HG03575 (cell line): ENCODE measurements around the gene RIT2.

Experiments
- ATAC-seq: cut with Tn5 transposase; IDR thresholded peaks from one replicate; pipeline ENCODE4 v1.9.1; 2021; ENCODE audit not compliant: unreplicated experiment, insufficient number of reproducible peaks, low FRiP score; ENCODE audit errors: extremely low read depth

RIT2 gene

DNA sequence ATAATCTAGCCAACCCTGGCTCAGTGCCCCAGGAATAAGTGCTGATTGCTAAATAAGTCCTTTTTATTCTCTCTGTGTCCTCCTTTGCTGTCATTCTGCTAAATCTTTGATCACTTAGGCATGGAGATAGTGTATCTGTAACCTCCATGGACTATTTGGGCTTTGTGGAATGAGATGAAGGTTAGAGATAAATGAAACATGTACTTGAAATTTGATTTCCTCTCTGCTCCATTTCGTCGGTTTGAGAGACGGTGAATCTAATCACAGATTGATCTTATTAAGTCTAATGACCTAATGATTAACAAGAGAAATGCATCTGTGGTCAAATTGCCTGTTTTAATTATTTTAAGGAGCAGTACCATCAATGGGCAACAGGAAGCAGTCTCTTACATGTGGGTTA, 159.2 kb downstream of the RIT2 start:
- ATAC-seq = no peak

DNA sequence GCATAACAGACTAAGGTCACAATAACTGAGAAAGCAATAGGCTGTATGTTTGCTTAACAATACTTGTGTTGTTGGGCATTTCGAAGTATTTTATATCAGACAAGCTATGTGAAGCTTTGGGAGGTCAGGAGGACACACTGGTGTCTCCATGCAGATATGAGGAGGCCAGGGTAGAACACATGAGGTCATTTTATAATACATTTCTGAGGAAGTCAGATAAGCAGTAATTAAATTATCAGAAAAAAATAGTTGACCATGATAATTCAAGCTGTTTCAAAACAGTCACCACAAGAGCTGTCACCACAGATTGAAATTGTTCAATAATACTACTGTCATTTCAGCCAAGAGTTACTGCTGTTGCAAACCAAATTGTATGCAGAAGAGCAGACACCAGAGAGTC, 160.6 kb downstream of the RIT2 start:
- ATAC-seq = no peak

DNA sequence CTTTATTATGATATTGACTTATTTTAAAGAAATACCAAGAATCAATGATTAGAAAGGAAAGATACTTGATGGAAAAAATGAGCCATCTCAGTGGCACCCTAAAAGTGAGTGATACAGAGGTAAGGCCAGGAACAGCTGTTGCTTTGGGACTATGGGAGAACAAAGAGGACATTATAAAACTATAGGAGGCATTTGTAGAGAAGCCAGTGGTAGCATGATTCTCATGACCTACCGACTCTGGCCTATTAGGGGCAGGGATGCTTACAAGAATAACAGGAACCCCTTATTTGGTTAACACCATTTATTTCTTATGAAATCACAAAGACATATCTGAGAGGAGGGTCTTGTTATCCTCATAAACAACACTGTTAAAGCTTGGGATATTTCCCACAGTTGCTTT, 162.2 kb downstream of the RIT2 start:
- no peak for ATAC-seq

DNA sequence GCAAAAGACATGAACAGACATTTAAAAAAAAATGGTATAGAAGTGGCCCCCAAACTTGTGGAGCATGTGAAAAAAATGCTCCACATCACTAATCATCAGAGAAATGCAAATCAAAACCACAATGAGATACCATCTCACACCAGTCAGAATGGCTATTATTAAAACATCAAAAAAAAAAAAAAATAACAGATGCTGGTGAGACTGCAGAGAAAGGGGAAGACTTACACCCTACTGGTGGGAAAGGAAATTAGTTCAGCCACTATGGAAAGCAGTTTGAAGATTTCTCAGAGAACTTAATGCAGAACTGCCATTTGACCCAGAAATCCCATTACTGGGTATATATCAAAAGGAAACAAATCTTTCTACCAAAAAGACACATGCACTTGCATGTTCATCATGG, 164.8 kb downstream of the RIT2 start:
- no peak for ATAC-seq

DNA sequence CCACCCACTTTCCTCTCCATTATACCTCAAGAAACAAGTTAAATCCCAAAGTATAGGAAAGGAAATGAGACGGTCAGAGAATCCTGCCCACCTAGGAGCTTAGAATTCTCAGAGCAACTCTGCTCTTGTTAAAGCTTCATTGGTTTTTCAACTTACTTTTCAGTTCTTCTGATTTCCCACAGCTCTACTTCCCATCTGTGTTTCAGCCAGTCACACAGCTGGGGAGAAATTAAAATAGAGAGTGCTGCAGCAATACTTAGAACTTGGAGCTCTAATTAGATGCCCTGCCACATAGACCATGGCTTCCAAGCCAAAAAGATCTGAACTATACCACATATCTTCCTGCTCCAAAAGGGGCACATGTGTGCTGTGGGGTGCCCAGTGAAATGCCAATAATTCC, 166.7 kb downstream of the RIT2 start:
- no peak for ATAC-seq

DNA sequence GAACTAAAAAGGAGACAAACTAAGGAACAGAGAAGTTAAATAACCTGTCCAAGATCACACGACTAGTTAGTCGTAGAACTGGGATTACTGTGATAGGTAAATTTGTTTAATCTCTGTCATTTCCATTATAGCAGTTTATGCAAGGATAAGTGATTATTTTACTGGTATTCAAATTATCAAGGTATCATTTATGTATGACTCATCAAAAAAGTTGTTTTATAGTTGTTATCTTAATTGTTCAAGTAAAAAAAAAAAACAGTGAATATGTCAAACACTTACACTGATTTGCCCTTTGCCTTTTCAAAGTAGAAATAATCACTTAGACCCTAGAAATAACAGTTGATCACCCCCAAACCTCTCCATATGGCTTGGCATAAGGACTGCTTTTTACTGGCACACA, 173.6 kb downstream of the RIT2 start:
- no peak for ATAC-seq

DNA sequence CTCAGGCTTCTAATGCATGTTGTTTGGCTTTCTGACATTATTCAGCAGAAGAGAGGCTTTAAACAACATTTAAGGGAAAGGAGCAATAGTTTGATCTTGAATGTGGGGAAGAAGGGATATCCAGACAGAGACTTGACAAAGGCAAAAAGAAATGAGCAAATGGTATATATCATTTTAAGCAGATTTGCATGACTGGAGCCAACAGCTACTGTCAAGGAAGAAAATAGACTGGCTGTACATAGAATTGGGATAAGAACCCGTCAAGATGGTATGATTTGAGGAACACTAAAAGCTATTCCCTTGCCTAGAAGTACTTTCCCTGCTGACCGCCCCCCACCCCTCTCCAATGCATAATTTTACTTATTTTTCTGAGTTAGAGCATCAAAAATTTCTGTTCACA, 174.5 kb downstream of the RIT2 start:
- no peak for ATAC-seq

DNA sequence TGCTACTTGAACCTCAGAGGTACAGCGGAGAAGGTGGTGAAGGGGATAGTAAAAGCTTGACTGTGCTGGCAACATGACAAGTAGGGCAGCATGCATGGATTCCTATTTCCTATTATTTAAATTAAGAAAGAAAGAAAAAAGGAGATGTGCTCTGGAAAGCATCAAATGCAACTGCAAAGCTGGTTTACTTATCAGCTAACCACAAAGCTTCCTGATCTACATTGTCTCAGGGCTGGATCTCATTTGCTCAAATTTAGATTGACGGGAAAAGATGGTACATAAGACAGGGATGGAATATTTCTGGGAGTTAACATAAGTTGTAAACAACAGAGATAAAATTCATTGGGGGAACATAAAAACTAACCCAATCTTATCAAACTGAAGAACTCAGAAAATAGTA, 178.0 kb downstream of the RIT2 start:
- no peak for ATAC-seq

DNA sequence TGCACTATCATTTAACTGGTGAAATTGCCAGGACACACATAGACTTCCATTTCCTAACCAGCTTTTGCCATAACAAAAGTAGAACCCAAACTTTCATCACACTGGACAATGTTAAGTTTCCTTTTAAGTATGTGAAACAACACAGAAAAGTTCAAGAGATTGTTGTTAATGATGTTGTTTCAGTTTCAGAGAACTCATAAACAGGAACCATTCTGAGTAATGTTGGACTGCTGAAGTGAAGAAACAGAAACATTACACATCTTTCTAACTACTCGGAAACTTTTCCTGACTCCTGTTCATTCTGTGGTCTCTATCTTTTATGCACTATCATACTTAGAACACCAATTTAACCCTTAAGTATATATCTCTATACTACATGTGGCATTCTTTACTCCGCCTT, 179.2 kb downstream of the RIT2 start:
- ATAC-seq = no peak

DNA sequence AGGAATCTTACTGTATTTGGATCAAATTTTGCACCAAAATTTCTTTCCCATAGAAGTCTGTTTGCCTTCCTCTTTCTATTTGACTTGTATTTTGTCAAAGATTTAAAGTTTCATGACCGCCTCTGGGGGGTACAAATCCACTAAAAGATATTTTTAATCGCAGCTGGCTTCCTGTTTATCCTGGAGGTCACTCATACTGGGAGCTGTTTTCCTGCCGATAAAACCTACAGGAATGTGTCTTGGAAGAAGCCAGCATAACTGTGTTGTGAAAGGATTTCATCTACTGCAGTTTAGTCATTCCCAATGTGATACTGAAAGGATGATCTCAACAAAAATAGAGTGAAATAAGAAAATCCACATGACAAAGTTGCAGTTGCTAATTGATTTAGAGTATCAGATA, 184.0 kb downstream of the RIT2 start:
- no peak for ATAC-seq

DNA sequence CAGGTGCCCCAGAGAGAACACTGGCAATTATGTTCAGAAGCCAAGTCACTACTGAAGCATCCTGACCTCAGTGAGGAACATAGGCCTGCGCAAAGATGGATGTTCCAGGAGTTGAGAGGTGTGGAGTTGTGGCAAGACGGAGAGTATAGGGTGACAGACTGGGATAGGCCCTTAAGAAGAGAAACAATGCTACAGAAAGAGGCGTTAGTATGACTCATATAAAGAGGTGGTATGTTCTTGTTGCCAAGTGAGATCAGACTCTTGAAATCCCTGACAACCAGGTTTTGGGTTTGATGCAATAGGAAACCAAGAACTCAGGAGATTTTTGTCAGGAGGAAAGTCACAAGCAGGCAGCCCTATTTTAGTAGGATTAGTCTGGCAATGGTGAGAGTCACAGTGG, 185.6 kb downstream of the RIT2 start:
- ATAC-seq = no peak

DNA sequence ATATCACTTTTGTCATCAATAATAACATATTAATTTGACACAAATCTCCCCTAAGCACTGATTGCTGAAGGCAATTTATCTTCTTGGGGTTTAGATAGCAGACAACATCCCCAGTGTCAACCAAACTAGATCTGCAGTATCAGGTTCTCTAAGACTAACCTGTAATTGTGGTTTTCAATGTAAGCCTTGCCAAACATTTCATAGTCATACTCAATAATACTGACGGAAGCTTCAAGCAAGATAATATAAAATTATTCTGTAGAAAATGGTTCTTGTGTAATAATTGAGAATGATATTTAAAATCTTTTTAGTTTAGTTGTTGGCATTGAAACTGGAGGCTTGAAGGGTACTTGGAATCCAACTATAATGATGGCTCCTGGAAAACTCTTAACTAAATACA, 186.3 kb downstream of the RIT2 start:
- no peak for ATAC-seq

DNA sequence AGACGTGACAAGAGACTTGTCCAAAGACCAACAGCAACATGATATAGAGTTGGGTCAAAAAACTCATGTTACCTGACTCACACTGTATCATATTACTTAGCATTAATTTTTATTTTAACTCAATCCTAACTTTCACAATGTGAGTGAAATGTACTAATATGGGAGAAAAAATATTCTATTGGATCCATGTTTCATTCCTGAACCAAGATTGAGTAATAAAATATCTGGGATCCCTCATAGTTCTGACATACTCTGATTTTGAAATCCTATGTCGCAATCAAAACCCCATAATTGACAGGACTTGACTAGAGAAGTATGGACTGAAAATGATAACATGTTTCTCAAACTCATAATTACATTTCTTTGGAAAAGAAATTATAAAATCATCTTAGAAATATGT, 190.4 kb downstream of the RIT2 start:
- ATAC-seq = no peak

DNA sequence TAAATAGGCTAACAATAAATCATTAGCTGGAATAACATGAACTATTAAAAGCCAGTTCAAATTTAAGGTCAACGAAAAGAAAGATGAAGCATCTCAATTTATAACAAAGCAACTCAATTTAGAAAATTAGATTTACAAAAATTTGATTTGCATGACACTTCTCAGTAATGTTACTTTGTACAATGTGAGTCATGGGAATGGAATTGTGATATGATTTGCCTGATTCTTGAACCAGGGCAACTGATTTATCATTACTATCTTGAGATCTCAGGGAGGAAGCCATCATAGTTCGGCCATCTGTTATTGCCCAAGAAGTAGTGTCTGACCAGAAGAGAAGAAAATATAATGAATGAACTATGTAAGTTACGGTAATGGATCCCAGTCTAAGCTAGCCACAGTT, 193.1 kb downstream of the RIT2 start:
- ATAC-seq = no peak

DNA sequence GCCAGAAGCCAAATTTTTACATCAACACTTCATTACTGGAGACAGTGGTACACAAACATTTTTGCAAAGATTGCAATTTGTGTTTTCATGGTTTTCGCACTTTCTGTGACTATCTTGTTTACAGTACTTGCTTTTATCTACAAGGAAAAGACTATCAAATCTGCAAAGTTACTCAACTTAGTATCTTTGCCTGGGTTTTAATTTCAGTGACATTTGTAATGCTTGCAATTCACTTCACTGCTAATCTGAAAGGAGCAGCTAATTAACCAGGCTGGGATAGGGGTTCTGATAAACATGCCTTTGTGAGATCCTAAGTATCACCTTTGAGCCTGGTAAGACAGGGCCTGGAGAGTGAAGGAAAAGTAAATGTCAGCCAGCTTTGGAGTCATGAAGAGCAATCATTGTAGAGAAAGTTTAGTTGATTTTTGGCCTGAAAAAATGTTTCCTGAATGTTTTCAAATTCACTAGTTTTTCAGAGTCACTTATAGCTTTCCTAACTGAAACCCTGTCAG, 194.2 kb downstream of the RIT2 start:
- no peak for ATAC-seq

DNA sequence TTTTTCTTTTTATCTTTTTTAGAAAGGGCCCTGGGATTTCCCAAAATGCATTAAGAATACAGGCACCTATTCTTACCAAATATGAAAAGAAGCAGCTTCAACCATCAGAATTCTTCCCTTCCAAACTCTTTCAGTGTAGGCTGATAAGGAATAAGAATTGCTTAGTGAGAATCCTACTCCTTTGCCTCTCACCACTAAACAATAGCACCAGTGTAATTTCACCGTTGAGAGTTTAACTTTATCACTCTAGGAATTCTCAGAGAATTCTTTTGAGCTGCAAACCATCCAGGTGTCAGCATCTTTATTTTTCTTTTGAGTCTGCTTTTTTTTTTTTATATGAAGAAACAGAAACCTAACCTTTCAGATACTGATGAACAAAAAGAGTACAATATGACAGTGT, 194.9 kb downstream of the RIT2 start:
- ATAC-seq = no peak

DNA sequence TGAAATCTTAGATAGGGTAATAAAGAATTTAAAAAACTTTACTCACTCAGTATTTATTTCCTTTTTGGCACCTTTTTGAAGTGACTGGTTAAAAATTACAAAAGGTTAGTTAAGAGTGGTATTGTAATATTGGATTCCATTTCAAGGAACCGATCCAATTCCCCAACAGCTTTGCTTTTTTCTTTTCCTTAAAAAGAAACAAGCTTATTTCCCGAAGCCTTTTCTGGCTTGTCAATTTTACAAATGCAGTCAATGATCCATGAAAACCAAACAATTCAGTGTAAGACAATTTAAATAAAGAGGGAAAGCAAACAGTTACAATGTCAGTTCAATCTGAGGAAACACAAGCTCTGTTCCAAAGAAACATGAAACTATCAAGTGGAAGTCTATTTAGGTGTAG, 200.2 kb downstream of the RIT2 start:
- ATAC-seq = no peak

DNA sequence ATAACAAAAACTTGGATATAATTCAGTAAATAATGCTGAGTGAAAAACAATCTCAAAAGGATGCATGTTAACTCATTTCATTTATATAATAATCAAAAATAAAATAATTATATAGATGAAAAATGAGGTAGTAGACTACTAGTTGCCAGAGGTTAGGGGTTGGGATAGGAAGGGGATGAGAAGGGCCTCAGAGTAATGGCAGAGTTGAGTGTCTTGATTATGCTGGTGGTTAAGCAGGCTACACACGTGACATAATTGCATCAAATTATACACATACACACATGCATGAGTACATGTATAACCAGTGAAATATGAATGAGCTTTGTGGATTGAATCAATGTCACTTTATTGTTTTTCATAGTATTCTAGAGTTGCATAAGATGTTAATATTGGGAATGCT, 201.0 kb downstream of the RIT2 start:
- ATAC-seq = no peak

DNA sequence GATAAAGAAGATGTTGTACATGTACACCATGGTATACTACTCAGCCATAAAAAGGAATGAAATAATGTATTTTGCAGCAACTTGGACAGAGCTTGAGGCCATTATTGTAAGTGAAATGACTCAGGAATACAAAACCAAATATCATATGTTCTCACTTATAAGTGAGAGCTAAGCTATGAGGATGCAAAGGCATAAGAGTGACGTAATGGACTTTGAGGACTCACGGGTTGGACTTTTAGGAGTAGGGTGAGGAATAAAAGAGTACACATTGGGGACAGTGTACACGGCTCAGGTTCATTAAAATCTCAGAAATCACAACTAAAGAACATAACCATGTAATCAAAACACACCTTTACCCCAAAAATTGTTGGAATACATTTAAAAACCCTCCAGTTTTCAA, 206.4 kb downstream of the RIT2 start:
- ATAC-seq = no peak

DNA sequence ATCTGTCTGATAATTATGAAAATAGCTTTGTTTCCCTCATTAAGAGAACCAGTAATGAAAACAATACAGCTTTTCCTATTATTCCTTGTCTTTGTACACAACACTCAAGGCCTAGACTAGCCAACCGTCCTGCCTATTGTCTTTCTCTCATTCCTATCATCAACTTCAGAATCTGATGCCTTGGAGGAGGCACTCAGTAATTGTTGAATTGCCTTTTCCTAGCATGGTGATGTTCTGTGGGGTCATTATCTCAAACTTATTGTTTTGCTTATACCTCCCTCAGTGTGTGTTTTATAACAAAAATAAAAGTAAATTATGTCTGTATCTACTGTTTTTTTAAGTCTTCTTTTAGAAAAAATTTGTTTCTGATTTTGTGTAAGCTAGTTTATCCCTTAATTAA, 208.7 kb downstream of the RIT2 start:
- no peak for ATAC-seq

DNA sequence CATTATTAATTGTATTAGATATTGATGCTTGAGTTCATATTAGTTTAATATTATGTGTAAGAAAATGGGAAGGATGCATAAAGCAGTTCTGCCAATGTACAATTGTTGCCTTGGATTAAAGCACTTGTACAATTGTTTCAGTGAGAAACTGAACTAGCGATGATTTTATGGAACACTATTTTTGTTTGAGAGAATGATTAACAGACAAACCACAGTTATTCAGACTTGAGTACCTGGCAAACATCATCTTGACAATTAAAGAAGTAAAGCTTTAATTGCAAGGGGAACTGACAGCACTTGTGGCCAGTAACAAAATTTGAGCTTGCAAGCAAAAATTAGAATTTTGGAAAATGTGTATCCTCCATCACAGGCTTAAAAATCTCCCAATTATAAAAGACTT, 214.3 kb downstream of the RIT2 start:
- ATAC-seq = no peak

DNA sequence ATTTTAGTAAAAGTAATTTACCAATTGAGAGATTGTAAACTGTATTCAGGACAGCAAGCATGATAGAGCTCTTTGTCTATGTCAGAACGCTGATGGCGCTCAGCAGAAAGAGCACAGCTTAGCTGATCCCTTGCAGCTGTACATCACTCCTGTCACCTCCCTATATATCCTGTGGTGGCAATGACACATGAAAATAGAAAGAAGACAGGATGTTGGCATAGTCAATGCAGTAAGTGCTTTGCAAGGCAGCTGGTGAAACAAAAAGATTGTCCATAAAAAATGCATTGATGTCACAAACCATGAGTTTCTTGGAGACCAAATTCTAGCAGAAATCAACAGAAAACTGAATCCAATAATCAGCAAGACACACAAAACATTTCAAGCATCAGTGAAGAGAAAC, 221.5 kb downstream of the RIT2 start:
- ATAC-seq = no peak
